Activated CD8-positive, alpha-beta memory T cell treated with anti-CD3 and anti-CD28 coated beads for 24 hours (primary cell): Measurements from ENCODE around the gene GSN.

Source experiments
- DNase-seq: peaks from one replicate; pipeline ENCODE4 v3.0.0-alpha.2; 2020

The GSN gene

GRCh38 chr9:121246821-121247561, 21.0 kb upstream of the GSN start:
- DNase-seq = no peak

GRCh38 chr9:121249563-121249962, 18.4 kb upstream of the GSN start:
- no peak for DNase-seq

- no peak for DNase-seq
These were observed 15.7 kb upstream of the GSN start for GRCh38 chr9:121252104-121252851.

GRCh38 chr9:121253162-121253561, 14.8 kb upstream of the GSN start:
- no peak for DNase-seq

GRCh38 chr9:121253821-121254501, 14.0 kb upstream of the GSN start:
- no peak for DNase-seq

- DNase-seq = no peak
These were observed 8.5 kb upstream of the GSN start for GRCh38 chr9:121259498-121259897.

GRCh38 chr9:121259935-121260334, 8.0 kb upstream of the GSN start:
- DNase-seq = no peak

- DNase-seq = no peak
These were observed 7.4 kb upstream of the GSN start for GRCh38 chr9:121260457-121261106.

- no peak for DNase-seq
These were observed 6.9 kb upstream of the GSN start for GRCh38 chr9:121261107-121261460.

GRCh38 chr9:121261755-121262154, 6.2 kb upstream of the GSN start:
- DNase-seq = no peak

GRCh38 chr9:121262423-121262822, 5.5 kb upstream of the GSN start:
- no peak for DNase-seq

- DNase-seq = no peak
These were observed 5.0 kb upstream of the GSN start for GRCh38 chr9:121262953-121263352.

GRCh38 chr9:121266356-121266755, 1.6 kb upstream of the GSN start:
- DNase-seq = no peak

- DNase-seq = no peak
These were observed 884 bp upstream of the GSN start for GRCh38 chr9:121266906-121267650.

GRCh38 chr9:121268598-121268850, 562 bp downstream of the GSN start:
- DNase-seq = no peak

GRCh38 chr9:121268851-121269641, 1.1 kb downstream of the GSN start:
- no peak for DNase-seq

- DNase-seq = no peak
These were observed 1.8 kb downstream of the GSN start for GRCh38 chr9:121269642-121270254.

GRCh38 chr9:121271368-121272341, 3.7 kb downstream of the GSN start:
- no peak for DNase-seq

- no peak for DNase-seq
These were observed 4.5 kb downstream of the GSN start for GRCh38 chr9:121272401-121272948.
